K562 (cell line): ENCODE results near the gene METTL15. TPM values are rescaled to one million over a fixed set of nuclear protein-coding genes. Genes with fewer than 3 reads are reported as not detected.

ENCODE experiments used
- ARNT ChIP-seq, 2 experiments: fragments of 450-650 bp; IDR thresholded peaks; 2 replicates each; pipeline ENCODE4 v1.6.1; 2016; ENCODE audit warnings: mild to moderate bottlenecking in 1 of 2
- ATF3 ChIP-seq, 2 experiments: fragments of 450-650 bp in 1 of 2; sonication (generic) in 1 of 2; formaldehyde crosslinking in 1 of 2; IDR thresholded peaks in 1 of 2; conservative IDR thresholded peaks in 1 of 2; 2 replicates each; pipeline versions ENCODE4 v1.6.1 to v1.8.1; 2016 to 2023; ENCODE audit warnings: mild to moderate bottlenecking in 2 of 2, moderate library complexity in 2 of 2, inconsistent platforms in 1 of 2, missing genetic modification reagents in 1 of 2
- E2F6 ChIP-seq, 2 experiments: IDR thresholded peaks; 2 replicates each; pipeline ENCODE4 v1.6.1; 2011; ENCODE audit warnings: borderline replicate concordance in 1 of 2, control low read depth in 1 of 2, low read depth in 1 of 2, low read length in 1 of 2, mild to moderate bottlenecking in 1 of 2, mixed read lengths in 1 of 2, moderate library complexity in 1 of 2; ENCODE audit not compliant: insufficient read depth in 1 of 2, insufficient read length in 1 of 2, poor library complexity in 1 of 2, severe bottlenecking in 1 of 2; ENCODE audit errors: extremely low read depth in 1 of 2
- GABPB1 ChIP-seq: sonication (generic); formaldehyde crosslinking; IDR thresholded peaks from 2 replicates; pipeline ENCODE4 v1.8.0; 2022; ENCODE audit warnings: mild to moderate bottlenecking, missing genetic modification reagents
- HCFC1 ChIP-seq: IDR thresholded peaks from 2 replicates; pipeline ENCODE4 v1.6.1; 2012; ENCODE audit warnings: low read depth, low read length, improper control_type of control experiment
- HLTF ChIP-seq: fragments of 450-650 bp; IDR thresholded peaks from 2 replicates; pipeline ENCODE4 v1.6.1; 2016
- HNRNPK ChIP-seq: fragments of 200-400 bp; formaldehyde crosslinking; IDR thresholded peaks from one replicate; pipeline ENCODE4 v1.6.1; 2018; ENCODE audit warnings: mild to moderate bottlenecking, low read depth, low read length; ENCODE audit not compliant: poor library complexity, severe bottlenecking
- MTA1 ChIP-seq: fragments of 450-650 bp; IDR thresholded peaks from 2 replicates; pipeline ENCODE4 v1.6.1; 2017; ENCODE audit warnings: borderline replicate concordance
- SAP30 ChIP-seq: fragments of 200-600 bp; sonication (generic); IDR thresholded peaks from 2 replicates; pipeline ENCODE4 v1.6.1; 2012; ENCODE audit warnings: borderline replicate concordance, low read depth, mild to moderate bottlenecking, moderate library complexity, low read length, control low read depth, inconsistent platforms; ENCODE audit not compliant: insufficient read depth, poor library complexity, severe bottlenecking
- SMARCA4 ChIP-seq: fragments of 450-650 bp; IDR thresholded peaks from 2 replicates; pipeline ENCODE4 v1.6.1; 2016
- SNAPC5 ChIP-seq: fragments of 250-450 bp; sonication (Bioruptor Pico); IDR thresholded peaks from 2 replicates; pipeline ENCODE4 v1.8.0; 2021; ENCODE audit warnings: moderate library complexity, mild to moderate bottlenecking, inconsistent platforms
- SOX6 ChIP-seq: fragments of 450-650 bp; IDR thresholded peaks from 2 replicates; pipeline ENCODE4 v1.6.1; 2014; ENCODE audit warnings: mild to moderate bottlenecking
- SRF ChIP-seq, 2 experiments: fragments of 250-450, 450-650 bp in 1 of 2; sonication (Bioruptor Pico) in 1 of 2; sonication (generic) in 1 of 2; formaldehyde crosslinking; IDR thresholded peaks; 2 replicates each; pipeline versions ENCODE4 v1.5.0 to v1.5.1; 2020 to 2022; ENCODE audit warnings: mild to moderate bottlenecking in 1 of 2, missing genetic modification reagents in 1 of 2
- STAT5A ChIP-seq: IDR thresholded peaks from 2 replicates; pipeline ENCODE4 v1.6.1; 2012; ENCODE audit warnings: low read length, inconsistent platforms, borderline replicate concordance
- TAF9B ChIP-seq: fragments of 450-650 bp; IDR thresholded peaks from 2 replicates; pipeline ENCODE4 v1.6.1; 2018; ENCODE audit warnings: mild to moderate bottlenecking; ENCODE audit not compliant: partially characterized antibody
- THAP7 ChIP-seq: fragments of 250-450 bp; sonication (Bioruptor Pico); IDR thresholded peaks from 2 replicates; pipeline ENCODE4 v1.5.0; 2021
- ZBTB12 ChIP-seq: fragments of 250-450 bp; sonication (Bioruptor Pico); IDR thresholded peaks from 2 replicates; pipeline ENCODE4 v1.4.0; 2020
- ZBTB17 ChIP-seq: fragments of 450-650 bp; formaldehyde crosslinking; IDR thresholded peaks from 2 replicates; pipeline ENCODE4 v1.4.0; 2020; ENCODE audit warnings: mild to moderate bottlenecking
- ZNF41 ChIP-seq: fragments of 250-450 bp; sonication (Bioruptor Pico); conservative IDR thresholded peaks from 2 replicates; pipeline ENCODE4 v1.4.0; 2020; ENCODE audit warnings: mild to moderate bottlenecking
- ZNF551 ChIP-seq: fragments of 250-450 bp; sonication (Bioruptor Pico); IDR thresholded peaks from 2 replicates; pipeline ENCODE4 v1.5.0; 2021; ENCODE audit warnings: mild to moderate bottlenecking, moderate library complexity
- ZNF695 ChIP-seq: fragments of 450-650 bp; formaldehyde crosslinking; IDR thresholded peaks from 2 replicates; pipeline ENCODE4 v1.4.0; 2020; ENCODE audit warnings: mild to moderate bottlenecking, moderate library complexity
- polyA plus RNA-seq, 8 experiments: library from polyadenylated mRNA; depleted of rRNA in 4 of 8; stranded (reverse) in 5 of 8; unstranded in 3 of 8; fragments of >200 nt; fragmentation: Nextera tagmentation in 2 of 8; fragmentation: Illumina TruSeq in 1 of 8; extraction: Ambion mirVana in 2 of 8; extraction: Trizol in 1 of 8; gene quantifications; 2 replicates each; pipeline versions ENCODE4 v1.2.1 to v1.2.3, GENCODE V29; 2011 to 2014; ENCODE audit warnings: inconsistent platforms in 1 of 8, missing spikeins in 1 of 8
- total RNA-seq, 7 experiments: library from RNA; depleted of rRNA in 6 of 7; stranded (reverse); fragments of >200 nt in 6 of 7; fragmentation: Illumina TruSeq in 2 of 7; extraction: Trizol in 2 of 7; gene quantifications; 2 replicates each; pipeline versions ENCODE4 v1.2.1 to v1.2.3, GENCODE V29; 2011 to 2021; ENCODE audit warnings: low replicate concordance in 1 of 7

Gene METTL15
- total and polyA plus RNA-seq, 9 of the 15 experiments (the other 6 are each of a cell fraction or from before 2014, with no cell fraction given), result 10.7 to 21.7 (median 15.9) TPM

- TF ChIP-seq ATF3 (IDR thresholded peaks at IDR 0.05), result no peak
- TF ChIP-seq ATF3 (CRISPR knock-in tag; conservative IDR thresholded peaks at IDR 0.05), result no peak
- peak; percentile 88 for TF ChIP-seq HCFC1
- peak; percentile 47; the same call in 1 of the 2 replicates for TF ChIP-seq SOX6
- TF ChIP-seq GABPB1 (CRISPR knock-in tag), result peak; percentile 91; the same call in 1 of the 2 replicates
- TF ChIP-seq SAP30, result peak; percentile 88
- TF ChIP-seq ZBTB17 (CRISPR knock-in tag), result no peak
- TF ChIP-seq ZNF551, result no peak
- TF ChIP-seq ZNF41 (CRISPR knock-in tag), result no peak
- peak; percentile 42; the same call in 1 of the 2 replicates for TF ChIP-seq HLTF
- peak in 1 of 2 experiments; percentile 70; a peak in 1 of 4 replicates for TF ChIP-seq ARNT (IDR thresholded peaks at IDR 0.05)
- TF ChIP-seq MTA1, result 0 out of 2 replicates have a peak, but pooled peaks have one; percentile 13
- TF ChIP-seq STAT5A, result peak; percentile 45; the same call in 1 of the 2 replicates
- no peak for TF ChIP-seq SNAPC5
- no peak for TF ChIP-seq HNRNPK
- no peak for TF ChIP-seq THAP7 (CRISPR knock-in tag)
- peak in 1 of 2 experiments; percentile 21 for TF ChIP-seq E2F6 (IDR thresholded peaks at IDR 0.05; ENCODE audit: borderline replicate concordance in 1 of 2, extremely low read depth in 1 of 2, insufficient read depth in 1 of 2, insufficient read length in 1 of 2, low read depth in 1 of 2, low read length in 1 of 2, poor library complexity in 1 of 2, severe bottlenecking in 1 of 2)
- no peak for TF ChIP-seq ZNF695 (CRISPR knock-in tag)
- no peak for TF ChIP-seq SMARCA4
- peak; percentile 89 for TF ChIP-seq TAF9B
- 0 out of 2 replicates have a peak, but pooled peaks have one; percentile 33 for TF ChIP-seq ZBTB12 (CRISPR knock-in tag)
- peak in 1 of 2 experiments; percentile 59; a peak in 2 of 4 replicates for TF ChIP-seq SRF (CRISPR knock-in tag; IDR thresholded peaks at IDR 0.05)
Measured at GRCh38 chr11:28110108-28110820, 2.1 kb downstream of the METTL15 start (continued).
